B cell (primary cell): ENCODE results near the gene RUFY2.

ENCODE experiments used
- EZH2 ChIP-seq: IDR thresholded peaks from 2 replicates; pipeline ENCODE4 v1.6.1; 2012; ENCODE audit warnings: borderline replicate concordance, low read depth, mild to moderate bottlenecking, moderate library complexity, low read length; ENCODE audit not compliant: insufficient read depth, poor library complexity, severe bottlenecking
- TF ChIP-seq, protein P1 (sequence below): fragments of 200-600 bp; IDR thresholded peaks from one replicate; pipeline ENCODE4 v1.8.0; 2022; ENCODE audit warnings: antibody characterized with exemption, mild to moderate bottlenecking

DNA sequence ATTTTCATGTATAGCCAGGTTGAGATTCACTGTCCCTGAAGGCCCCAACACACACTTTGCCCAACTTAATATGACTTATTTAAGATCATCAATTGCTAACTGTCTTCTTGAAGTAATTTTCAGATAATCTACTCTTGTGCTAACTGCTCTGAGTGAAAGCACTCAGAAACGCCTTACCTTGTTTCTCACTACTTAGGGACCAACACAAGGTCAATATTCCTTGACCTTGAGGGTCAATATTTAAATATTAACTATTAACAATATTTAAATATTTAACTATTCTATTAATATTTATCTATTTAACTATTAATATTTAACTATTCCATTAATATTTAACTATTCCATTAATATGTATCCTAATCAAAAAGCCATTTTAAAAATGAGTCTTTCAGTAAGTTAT, 101.2 kb downstream of the RUFY2 start:
- TF ChIP-seq EZH2: no peak
- TF ChIP-seq, protein P1, sequence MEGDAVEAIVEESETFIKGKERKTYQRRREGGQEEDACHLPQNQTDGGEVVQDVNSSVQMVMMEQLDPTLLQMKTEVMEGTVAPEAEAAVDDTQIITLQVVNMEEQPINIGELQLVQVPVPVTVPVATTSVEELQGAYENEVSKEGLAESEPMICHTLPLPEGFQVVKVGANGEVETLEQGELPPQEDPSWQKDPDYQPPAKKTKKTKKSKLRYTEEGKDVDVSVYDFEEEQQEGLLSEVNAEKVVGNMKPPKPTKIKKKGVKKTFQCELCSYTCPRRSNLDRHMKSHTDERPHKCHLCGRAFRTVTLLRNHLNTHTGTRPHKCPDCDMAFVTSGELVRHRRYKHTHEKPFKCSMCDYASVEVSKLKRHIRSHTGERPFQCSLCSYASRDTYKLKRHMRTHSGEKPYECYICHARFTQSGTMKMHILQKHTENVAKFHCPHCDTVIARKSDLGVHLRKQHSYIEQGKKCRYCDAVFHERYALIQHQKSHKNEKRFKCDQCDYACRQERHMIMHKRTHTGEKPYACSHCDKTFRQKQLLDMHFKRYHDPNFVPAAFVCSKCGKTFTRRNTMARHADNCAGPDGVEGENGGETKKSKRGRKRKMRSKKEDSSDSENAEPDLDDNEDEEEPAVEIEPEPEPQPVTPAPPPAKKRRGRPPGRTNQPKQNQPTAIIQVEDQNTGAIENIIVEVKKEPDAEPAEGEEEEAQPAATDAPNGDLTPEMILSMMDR: no peak
